Calu3 (cell line): ENCODE data around the gene WNT4. TPM values are rescaled to one million over a fixed set of nuclear protein-coding genes. Genes with fewer than 3 reads are reported as not detected.

Experiments used
- BruUV-seq: library from RNA; stranded (reverse); fragments of 400-500 nt; replicated peaks from 2 replicates; lab custom pipeline; 2021; lab: Mats Ljungman, UMichigan
- CTCF ChIA-PET: fragments of 300-600 bp; sonication (Branson Sonifier 250); formaldehyde crosslinking; loops from one replicate; lab custom pipeline; 2022; ENCODE audit warnings: antibody characterized with exemption; lab: Charles Lee
- DNase-seq: peaks from one replicate; pipeline ENCODE4 v3.0.0; 2022
- H3K27ac Mint-ChIP-seq: one replicate; pipeline ENCODE4 v1.8.0; 2022; ENCODE audit warnings: mixed read lengths; ENCODE audit not compliant: unreplicated experiment
- H3K27me3 Mint-ChIP-seq: one replicate; pipeline ENCODE4 v1.8.0; 2022; ENCODE audit warnings: mixed read lengths; ENCODE audit not compliant: unreplicated experiment
- H3K36me3 Mint-ChIP-seq: one replicate; pipeline ENCODE4 v1.8.0; 2022; ENCODE audit warnings: mild to moderate bottlenecking, moderate library complexity, mixed read lengths; ENCODE audit not compliant: insufficient read depth, unreplicated experiment
- H3K4me1 Mint-ChIP-seq: one replicate; pipeline ENCODE4 v1.8.0; 2022; ENCODE audit warnings: mild to moderate bottlenecking, low read depth, mixed read lengths; ENCODE audit not compliant: unreplicated experiment
- H3K4me3 Mint-ChIP-seq: one replicate; pipeline ENCODE4 v1.8.0; 2022; ENCODE audit warnings: mild to moderate bottlenecking, low read depth, moderate library complexity, mixed read lengths; ENCODE audit not compliant: unreplicated experiment
- H3K9me3 Mint-ChIP-seq: one replicate; pipeline ENCODE4 v1.8.0; 2022; ENCODE audit warnings: low read depth, mixed read lengths; ENCODE audit not compliant: unreplicated experiment
- CTCF ChIP-seq: fragments of 200-600 bp; IDR thresholded peaks from one replicate; pipeline ENCODE4 v1.8.0; 2022; ENCODE audit warnings: antibody characterized with exemption; ENCODE audit not compliant: unreplicated experiment
- intact Hi-C: fragments of 100-400 bp; cut with micrococcal nuclease; formaldehyde crosslinking; loops from one replicate; pipeline ENCODE4 v1.10.0; 2022; ENCODE audit not compliant: unreplicated experiment
- total RNA-seq: library from RNA; stranded (reverse); gene quantifications from 2 replicates; pipeline ENCODE4 v1.2.3, GENCODE V29; 2022

Gene WNT4
- total RNA-seq, 1 experiment from 2014 or later, result 1.9 TPM

- TF ChIP-seq CTCF, result no peak
- intact Hi-C loops, result no loop called here
- Mint-ChIP-seq H3K9me3 (no peaks in the 10 kb centered on the region), H3K27me3 (no peaks in the 10 kb centered on the region), H3K36me3 (peaks cover 23% of the 10 kb centered on the region), H3K4me1 (no peaks in the 10 kb centered on the region), H3K4me3 (no peak overlapping the region), H3K27ac (no peak overlapping the region)
- no TSS peak for BruUV-seq
- CTCF ChIA-PET, result no interaction called here
- DNase-seq, result no peak
These were observed 3.8 kb downstream of the WNT4 start for GRCh38 chr1:22139066-22139594.

- Mint-ChIP-seq H3K27me3 (no peaks in the 10 kb centered on the region), H3K9me3 (no peaks in the 10 kb centered on the region), H3K4me1 (no peaks in the 10 kb centered on the region), H3K36me3 (peaks cover 12% of the 10 kb centered on the region), H3K4me3 (no peak overlapping the region), H3K27ac (no peak overlapping the region)
- no TSS peak for BruUV-seq
- intact Hi-C loops, result no loop called here
- TF ChIP-seq CTCF, result no peak
- CTCF ChIA-PET, result no interaction called here
- no peak for DNase-seq
These were observed 5.7 kb downstream of the WNT4 start for GRCh38 chr1:22137004-22137720.

- BruUV-seq, result no TSS peak
- H3K4me3 Mint-ChIP-seq, result no peak overlapping the region
- H3K36me3 Mint-ChIP-seq, result peaks cover 4% of the 10 kb centered on the region
- TF ChIP-seq CTCF, result no peak
- no peak overlapping the region for H3K27ac Mint-ChIP-seq
- H3K27me3 Mint-ChIP-seq, result no peaks in the 10 kb centered on the region
- H3K9me3 Mint-ChIP-seq, result no peaks in the 10 kb centered on the region
- no peak for DNase-seq
- CTCF ChIA-PET, result no interaction called here
- no peaks in the 10 kb centered on the region for H3K4me1 Mint-ChIP-seq
- intact Hi-C loops, result loop anchor here (2.0 to 5.0 kb wide), 2 partner anchors 143 to 283 kb away; no protein-coding TSS in a partner anchor
These were observed 9.0 kb downstream of the WNT4 start for GRCh38 chr1:22133931-22134324.

GRCh38 chr1:22133247-22133930 lies 9.5 kb downstream of the WNT4 start:
- H3K4me3 Mint-ChIP-seq, result no peak overlapping the region
- H3K9me3 Mint-ChIP-seq, result no peaks in the 10 kb centered on the region
- CTCF ChIA-PET, result no interaction called here
- intact Hi-C loops, result loop anchor here (2.0 to 5.0 kb wide), 2 partner anchors 144 to 283 kb away; no protein-coding TSS in a partner anchor
- BruUV-seq, result no TSS peak
- peaks cover 4% of the 10 kb centered on the region for H3K36me3 Mint-ChIP-seq
- no peak overlapping the region for H3K27ac Mint-ChIP-seq
- DNase-seq, result no peak
- no peak for TF ChIP-seq CTCF
- H3K27me3 Mint-ChIP-seq, result no peaks in the 10 kb centered on the region
- no peaks in the 10 kb centered on the region for H3K4me1 Mint-ChIP-seq
